Measurements from ENCODE around the gene TNF.
A peak's percentile ranks its signal among the peaks of the same experiment; 100 is the strongest.

Gene TNF

GRCh38 chr6:31575335-31575901, at the start of gene TNF:
Gene TNF (plus strand): TSS chr6:31575565. CDS start chr6:31575742, 177 bp downstream.
- DNase-seq (ENCODE audit: low read depth in 2 of 2), result peak; percentile 76 to 85

GRCh38 chr6:31525932-31526591, 49.3 kb upstream of the TNF start:
- no peak for DNase-seq (ENCODE audit: low read depth in 2 of 2)

GRCh38 chr6:31528307-31528777, 47.0 kb upstream of the TNF start:
- no peak for DNase-seq (ENCODE audit: low read depth in 2 of 2)

- no peak for DNase-seq (ENCODE audit: low read depth in 2 of 2)
These were observed 46.5 kb upstream of the TNF start, which contains the start of gene MCCD1 for GRCh38 chr6:31528821-31529328. Gene MCCD1 (plus strand): TSS chr6:31528962. CDS start chr6:31529015, 53 bp downstream.

GRCh38 chr6:31529329-31530150, 45.8 kb upstream of the TNF start:
- no peak for DNase-seq (ENCODE audit: low read depth in 2 of 2)

GRCh38 chr6:31530659-31531058, 44.7 kb upstream of the TNF start:
- no peak for DNase-seq (ENCODE audit: low read depth in 2 of 2)

- no peak for DNase-seq (ENCODE audit: low read depth in 2 of 2)
These were observed 44.2 kb upstream of the TNF start for GRCh38 chr6:31531162-31531561.

- DNase-seq (ENCODE audit: low read depth in 2 of 2), result no peak
These were observed 43.4 kb upstream of the TNF start for GRCh38 chr6:31531771-31532643.

GRCh38 chr6:31532644-31533454, 42.5 kb upstream of the TNF start:
- no peak for DNase-seq (ENCODE audit: low read depth in 2 of 2)

GRCh38 chr6:31533455-31533841, 41.9 kb upstream of the TNF start:
- DNase-seq (ENCODE audit: low read depth in 2 of 2), result no peak

- DNase-seq (ENCODE audit: low read depth in 2 of 2), result no peak
These were observed 41.4 kb upstream of the TNF start for GRCh38 chr6:31534011-31534410.

GRCh38 chr6:31534521-31535040, 40.8 kb upstream of the TNF start:
- no peak for DNase-seq (ENCODE audit: low read depth in 2 of 2)

GRCh38 chr6:31535538-31536324, 39.6 kb upstream of the TNF start:
- DNase-seq (ENCODE audit: low read depth in 2 of 2), result no peak

GRCh38 chr6:31538805-31539400, 36.5 kb upstream of the TNF start:
- no peak for DNase-seq (ENCODE audit: low read depth in 2 of 2)

- no peak for DNase-seq (ENCODE audit: low read depth in 2 of 2)
These were observed 34.7 kb upstream of the TNF start for GRCh38 chr6:31540640-31541039.

- peak in 1 of 2 donors; percentile 29 for DNase-seq (ENCODE audit: low read depth in 2 of 2)
These were observed 34.2 kb upstream of the TNF start for GRCh38 chr6:31541059-31541657.

- DNase-seq (ENCODE audit: low read depth in 2 of 2), result peak; percentile 66 to 88
These were observed 33.5 kb upstream of the TNF start, which contains the start of gene DDX39B for GRCh38 chr6:31541658-31542521. Gene DDX39B (minus strand): TSS chr6:31542003. CDS start chr6:31540532, 1,471 bp downstream.

- DNase-seq (ENCODE audit: low read depth in 2 of 2), result no peak
These were observed 31.7 kb upstream of the TNF start for GRCh38 chr6:31543639-31544038.
